ENCODE measurements around the gene POGLUT2. TPM values are rescaled to one million over a fixed set of nuclear protein-coding genes. Genes with fewer than 3 reads are reported as not detected.

Gene POGLUT2
- 15.7 and 18.9 TPM in 2 replicates for total RNA-seq
- polyA plus RNA-seq: 23.1 and 25.7 TPM in 2 replicates

- Histone ChIP-seq H3K36me3 (no peaks in the 10 kb centered on the region), H3K27ac (no peak within 1 kb of the TSS), H3K9me3 (ENCODE audit: low read depth) (no peaks in the 10 kb centered on the region), H3K4me3 (peak within 1 kb of the TSS; percentile 78), H3K4me1 (ENCODE audit: low read depth) (peaks cover 4% of the 10 kb centered on the region), H3K27me3 (no peaks in the 10 kb centered on the region)
- DNase-seq (ENCODE audit: low read depth in 1 of 2, low spot score in 1 of 2): peak; percentile 93 to 95
- TF ChIP-seq, protein P1, sequence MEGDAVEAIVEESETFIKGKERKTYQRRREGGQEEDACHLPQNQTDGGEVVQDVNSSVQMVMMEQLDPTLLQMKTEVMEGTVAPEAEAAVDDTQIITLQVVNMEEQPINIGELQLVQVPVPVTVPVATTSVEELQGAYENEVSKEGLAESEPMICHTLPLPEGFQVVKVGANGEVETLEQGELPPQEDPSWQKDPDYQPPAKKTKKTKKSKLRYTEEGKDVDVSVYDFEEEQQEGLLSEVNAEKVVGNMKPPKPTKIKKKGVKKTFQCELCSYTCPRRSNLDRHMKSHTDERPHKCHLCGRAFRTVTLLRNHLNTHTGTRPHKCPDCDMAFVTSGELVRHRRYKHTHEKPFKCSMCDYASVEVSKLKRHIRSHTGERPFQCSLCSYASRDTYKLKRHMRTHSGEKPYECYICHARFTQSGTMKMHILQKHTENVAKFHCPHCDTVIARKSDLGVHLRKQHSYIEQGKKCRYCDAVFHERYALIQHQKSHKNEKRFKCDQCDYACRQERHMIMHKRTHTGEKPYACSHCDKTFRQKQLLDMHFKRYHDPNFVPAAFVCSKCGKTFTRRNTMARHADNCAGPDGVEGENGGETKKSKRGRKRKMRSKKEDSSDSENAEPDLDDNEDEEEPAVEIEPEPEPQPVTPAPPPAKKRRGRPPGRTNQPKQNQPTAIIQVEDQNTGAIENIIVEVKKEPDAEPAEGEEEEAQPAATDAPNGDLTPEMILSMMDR (IDR thresholded peaks at IDR 0.05; ENCODE audit: low read depth, low read length): no peak
Observed at GRCh38 chr13:102798581-102799425, at the start of gene POGLUT2, which contains the start of gene BIVM. Gene POGLUT2, minus strand, starts transcription at chr13:102798976. Its CDS starts 306 bp downstream, at chr13:102798670. Gene BIVM, plus strand, starts transcription at chr13:102799119. Its CDS starts 8,149 bp downstream, at chr13:102807268.

GRCh38 chr13:102847272-102848234, 48.8 kb upstream of the POGLUT2 start:
- no peaks in the 10 kb centered on the region for H3K36me3 ChIP-seq
- no peaks in the 10 kb centered on the region for H3K4me1 ChIP-seq (ENCODE audit: low read depth)
- H3K9me3 ChIP-seq (ENCODE audit: low read depth): no peaks in the 10 kb centered on the region
- no peak overlapping the region for H3K27ac ChIP-seq
- peak; percentile 35 to 60 for DNase-seq (ENCODE audit: low read depth in 1 of 2, low spot score in 1 of 2)
- TF ChIP-seq, protein P1 (IDR thresholded peaks at IDR 0.05; ENCODE audit: low read depth, low read length): peak; percentile 70
- H3K4me3 ChIP-seq: peak overlapping the region; percentile 93
- no peaks in the 10 kb centered on the region for H3K27me3 ChIP-seq

DNA sequence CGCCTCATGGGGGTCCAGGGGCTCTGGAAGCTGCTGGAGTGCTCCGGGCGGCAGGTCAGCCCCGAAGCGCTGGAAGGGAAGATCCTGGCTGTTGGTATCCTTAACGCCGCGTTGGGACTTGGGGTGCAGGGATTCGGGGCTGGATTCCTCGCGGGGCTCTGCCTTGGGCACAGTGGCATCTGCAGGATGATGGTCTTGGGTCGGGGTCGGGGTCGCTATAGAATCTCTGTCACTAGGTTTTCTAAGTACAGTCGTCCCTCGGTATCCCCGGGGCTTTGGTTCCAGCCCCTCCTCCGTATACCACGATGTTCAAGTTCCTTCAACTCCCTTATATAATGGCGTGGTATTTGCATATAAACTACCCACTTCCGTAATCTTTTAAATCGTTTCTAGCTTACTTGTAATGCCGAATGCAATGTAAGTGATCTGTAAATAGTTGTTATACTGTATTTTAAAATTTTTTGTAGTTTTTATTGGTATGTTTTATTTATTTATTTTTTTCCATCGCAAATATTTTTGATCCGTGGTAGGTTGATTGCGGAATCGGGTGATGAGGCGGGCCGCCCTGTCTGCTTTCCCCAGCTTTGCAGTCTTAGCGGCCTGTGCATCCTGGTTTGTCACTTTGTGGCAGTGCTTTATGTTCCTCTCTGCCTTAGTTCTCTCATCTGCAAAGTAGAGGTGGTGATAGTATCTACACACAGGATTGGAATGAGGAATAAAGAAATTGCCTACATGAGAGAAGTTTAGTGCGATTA, 47.7 kb upstream of the POGLUT2 start:
- DNase-seq (ENCODE audit: low read depth in 1 of 2, low spot score in 1 of 2): peak; percentile 39 to 49
- no peaks in the 10 kb centered on the region for H3K36me3 ChIP-seq

GRCh38 chr13:102845630-102846260, 47.0 kb upstream of the POGLUT2 start, which contains the start of gene ERCC5:
Gene ERCC5, plus strand, starts transcription at chr13:102846032. Its CDS starts 235 bp downstream, at chr13:102846267.
- Histone ChIP-seq H3K9me3 (ENCODE audit: low read depth) (no peaks in the 10 kb centered on the region), H3K27ac (peak within 1 kb of the TSS; percentile 96)
- TF ChIP-seq, protein P1 (IDR thresholded peaks at IDR 0.05; ENCODE audit: low read depth, low read length): no peak

More for the DNA sequence above, 47.7 kb upstream of the POGLUT2 start:
- Histone ChIP-seq H3K27me3 (no peaks in the 10 kb centered on the region), H3K27ac (peak overlapping the region; percentile 96), H3K9me3 (ENCODE audit: low read depth) (no peaks in the 10 kb centered on the region), H3K4me3 (peak overlapping the region; percentile 93), H3K4me1 (ENCODE audit: low read depth) (no peaks in the 10 kb centered on the region)
- TF ChIP-seq, protein P1 (IDR thresholded peaks at IDR 0.05; ENCODE audit: low read depth, low read length): no peak

More at GRCh38 chr13:102845630-102846260, 47.0 kb upstream of the POGLUT2 start, which contains the start of gene ERCC5:
- Histone ChIP-seq H3K4me1 (ENCODE audit: low read depth) (no peaks in the 10 kb centered on the region), H3K4me3 (peak within 1 kb of the TSS; percentile 93), H3K36me3 (no peaks in the 10 kb centered on the region), H3K27me3 (no peaks in the 10 kb centered on the region)
- peak; percentile 94 to 97 for DNase-seq (ENCODE audit: low read depth in 1 of 2, low spot score in 1 of 2)

Data from cardiac muscle cell (in vitro differentiated cells and primary cell).